HCT116 (cell line): ENCODE data around the gene SPANXN3. TPM values are rescaled to one million over a fixed set of nuclear protein-coding genes. Genes with fewer than 3 reads are reported as not detected.

Experiments
- ATAC-seq: fragments of 200-7000 bp; cut with Tn5 transposase; 2 replicates; pipeline ENCODE4 v1.9.1; 2020; ENCODE audit warnings: mild to moderate bottlenecking, moderate library complexity
- BruUV-seq: library from RNA; stranded (reverse); fragments of 400-500 nt; replicated peaks from 2 replicates; lab custom pipeline; 2021; lab: Mats Ljungman, UMichigan
- CTCF ChIA-PET: fragments of 300-600 bp; sonication (Branson Sonifier 250); formaldehyde crosslinking; loops from one replicate; lab custom pipeline; 2021; ENCODE audit warnings: antibody characterized with exemption; lab: Charles Lee
- POLR2A ChIA-PET: fragments of 300-600, 350-600 bp; sonication (Branson Sonifier 250); formaldehyde crosslinking; loops from one replicate; lab custom pipeline; 2021; ENCODE audit warnings: antibody characterized with exemption; lab: Charles Lee
- RAD21 ChIA-PET, 2 experiments: fragments of 300-600 bp; sonication (Branson Sonifier 250); formaldehyde crosslinking; loops; one replicate each; lab custom pipeline; 2023; ENCODE audit warnings: low total read pairs in 2 of 2; ENCODE audit not compliant: uncharacterized antibody in 2 of 2, unreplicated experiment in 2 of 2, low non-redundant PET in 1 of 2; lab: Charles Lee
- DNase-seq: peaks from one replicate; pipeline ENCODE4 v3.0.0-alpha.2; 2010; ENCODE audit warnings: low read depth, low spot score
- H2AFZ ChIP-seq: fragments of 200-600 bp; shearing (Covaris generic), sonication (generic); 2 replicates; pipeline ENCODE4 v1.6.1; 2017; ENCODE audit warnings: low read depth, mixed run types, mixed read lengths, antibody characterized with exemption, low read length; ENCODE audit not compliant: poor library complexity, severe bottlenecking
- H3K27ac ChIP-seq: 2 replicates; pipeline ENCODE4 v1.5.1; 2012; ENCODE audit warnings: low read depth, low read length
- H3K27me3 ChIP-seq: fragments of 200-600 bp; sonication (generic); 2 replicates; pipeline ENCODE4 v1.6.1; 2016; ENCODE audit warnings: mixed run types, low read length, mixed read lengths; ENCODE audit not compliant: insufficient read depth
- H3K36me3 ChIP-seq, 2 experiments: fragments of 200-500 bp in 1 of 2; fragments of 200-600 bp in 1 of 2; sonication (Bioruptor generic) in 1 of 2; sonication (generic) in 1 of 2; 2 replicates each; pipeline versions ENCODE4 v1.5.1 to v1.6.1; 2014 to 2016; ENCODE audit warnings: low read length in 2 of 2, inconsistent platforms in 1 of 2, mixed read lengths in 1 of 2, mixed run types in 1 of 2; ENCODE audit not compliant: insufficient read depth in 2 of 2, control insufficient read depth in 1 of 2
- H3K4me1 ChIP-seq, 2 experiments: fragments of 200-600 bp in 1 of 2; sonication (generic) in 1 of 2; 2 replicates each; pipeline versions ENCODE4 v1.5.1 to v1.6.1; 2012 to 2017; ENCODE audit warnings: low read length in 2 of 2, inconsistent platforms in 1 of 2, mild to moderate bottlenecking in 1 of 2, mixed read lengths in 1 of 2, mixed run types in 1 of 2, moderate library complexity in 1 of 2; ENCODE audit not compliant: insufficient read depth in 2 of 2, control insufficient read depth in 1 of 2
- H3K4me2 ChIP-seq: fragments of 200-600 bp; sonication (generic); 2 replicates; pipeline ENCODE4 v1.6.1; 2017; ENCODE audit warnings: mixed run types, low read length, mixed read lengths
- H3K4me3 ChIP-seq, 2 experiments: fragments of 200-600 bp in 1 of 2; sonication (generic) in 1 of 2; replicated peaks in 1 of 2; 2 replicates each; pipeline ENCODE4 v1.5.1; 2011 to 2016; ENCODE audit warnings: low read length in 2 of 2, control low read depth in 1 of 2, low read depth in 1 of 2, mild to moderate bottlenecking in 1 of 2, mixed read lengths in 1 of 2, mixed run types in 1 of 2
- H3K79me2 ChIP-seq: fragments of 200-600 bp; sonication (generic); 2 replicates; pipeline ENCODE4 v1.6.1; 2017; ENCODE audit warnings: mild to moderate bottlenecking, mixed run types, low read length, moderate library complexity, mixed read lengths; ENCODE audit not compliant: insufficient read depth
- H3K9ac ChIP-seq: fragments of 200-600 bp; sonication (generic); 2 replicates; pipeline ENCODE4 v1.6.1; 2016; ENCODE audit warnings: low read length, mixed read lengths
- H3K9me2 ChIP-seq: fragments of 200-600 bp; sonication (generic), shearing (Covaris generic); 2 replicates; pipeline ENCODE4 v1.6.1; 2017; ENCODE audit warnings: mixed run types, mild to moderate bottlenecking, moderate library complexity; ENCODE audit not compliant: insufficient read depth
- H3K9me3 ChIP-seq, 2 experiments: fragments of 200-500 bp in 1 of 2; fragments of 200-600 bp in 1 of 2; sonication (Bioruptor generic) in 1 of 2; sonication (generic) in 1 of 2; 2 replicates each; pipeline ENCODE4 v1.6.1; 2014 to 2017; ENCODE audit warnings: low read length in 2 of 2, mixed read lengths in 2 of 2, inconsistent platforms in 1 of 2, low read depth in 1 of 2, mild to moderate bottlenecking in 1 of 2, mixed run types in 1 of 2, moderate library complexity in 1 of 2; ENCODE audit not compliant: control insufficient read depth in 1 of 2, insufficient read depth in 1 of 2
- H4K20me1 ChIP-seq: fragments of 200-600 bp; sonication (generic), shearing (Covaris generic); 2 replicates; pipeline ENCODE4 v1.6.1; 2017; ENCODE audit warnings: mixed run types, mild to moderate bottlenecking, moderate library complexity; ENCODE audit not compliant: insufficient read depth
- CEBPB ChIP-seq: IDR thresholded peaks from 2 replicates; pipeline ENCODE4 v1.6.1; 2012; ENCODE audit warnings: low read depth
- FOSL1 ChIP-seq: IDR thresholded peaks from 2 replicates; pipeline ENCODE4 v1.6.1; 2012; ENCODE audit warnings: low read depth
- POLR2A ChIP-seq: IDR thresholded peaks from 2 replicates; pipeline ENCODE4 v1.7.0; 2011; ENCODE audit warnings: borderline replicate concordance; ENCODE audit not compliant: insufficient read depth, insufficient read length; ENCODE audit errors: extremely low read depth
- POLR2AphosphoS5 ChIP-seq: IDR thresholded peaks from 2 replicates; pipeline ENCODE4 v1.6.1; 2011; ENCODE audit warnings: mild to moderate bottlenecking, low read depth, low read length, moderate library complexity
- SIN3A ChIP-seq: IDR thresholded peaks from 2 replicates; pipeline ENCODE4 v1.6.1; 2012; ENCODE audit warnings: low read depth
- SP1 ChIP-seq: IDR thresholded peaks from 2 replicates; pipeline ENCODE4 v1.6.1; 2012; ENCODE audit warnings: low read depth
- YY1 ChIP-seq: IDR thresholded peaks from 2 replicates; pipeline ENCODE4 v1.6.1; 2011; ENCODE audit warnings: low read length, low read depth, moderate library complexity, mild to moderate bottlenecking; ENCODE audit not compliant: insufficient replicate concordance; ENCODE audit errors: extremely low read depth
- intact Hi-C: fragments of 100-400 bp; cut with micrococcal nuclease; formaldehyde crosslinking; loops from 2 replicates; pipeline ENCODE4 v1.10.0; 2022
- total RNA-seq: library from RNA; stranded (reverse); gene quantifications from one replicate; pipeline ENCODE4 v1.2.1, GENCODE V29; 2021; ENCODE audit not compliant: unreplicated experiment

SPANXN3 gene
- total RNA-seq, 1 experiment from 2014 or later: not detected

DNA sequence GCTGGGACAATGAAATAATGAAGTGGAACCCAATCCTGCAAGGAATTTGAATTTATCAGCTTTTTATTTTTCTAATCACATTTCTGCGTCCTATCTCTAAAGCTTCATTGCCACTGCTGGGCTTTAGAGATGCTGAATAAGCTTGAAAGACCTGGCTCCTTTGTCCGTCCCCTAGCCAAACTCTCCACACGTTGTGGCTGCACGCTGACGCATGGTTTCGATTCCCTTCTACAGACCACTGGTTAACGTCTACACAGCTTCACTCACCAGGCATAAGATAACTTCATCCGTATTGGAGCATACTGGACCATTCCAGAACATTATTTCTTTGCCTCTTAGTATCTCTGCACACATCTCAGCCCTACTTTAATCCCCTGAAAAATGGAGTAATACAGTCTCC is 31.2 kb downstream of the SPANXN3 start:
- no TSS peak for BruUV-seq
- ChIA-PET POLR2A (no interaction called here), RAD21 (no interaction called here), CTCF (no interaction called here)
- Histone ChIP-seq H3K9ac (no peak overlapping the region), H3K4me2 (no peak overlapping the region), H3K27ac (no peak overlapping the region), H2AFZ (no peak overlapping the region), H3K36me3 (no peaks in the 10 kb centered on the region), H3K9me2 (no peaks in the 10 kb centered on the region), H3K4me3 (no peak overlapping the region), H3K27me3 (no peaks in the 10 kb centered on the region), H3K9me3 (no peaks in the 10 kb centered on the region), H3K4me1 (no peaks in the 10 kb centered on the region), H4K20me1 (no peaks in the 10 kb centered on the region), H3K79me2 (no peaks in the 10 kb centered on the region)
- no peak for TF ChIP-seq POLR2AphosphoS5
- TF ChIP-seq SP1: no peak
- TF ChIP-seq POLR2A: no peak
- DNase-seq (no peak), ATAC-seq (no peak)
- intact Hi-C loops: no loop called here

DNA sequence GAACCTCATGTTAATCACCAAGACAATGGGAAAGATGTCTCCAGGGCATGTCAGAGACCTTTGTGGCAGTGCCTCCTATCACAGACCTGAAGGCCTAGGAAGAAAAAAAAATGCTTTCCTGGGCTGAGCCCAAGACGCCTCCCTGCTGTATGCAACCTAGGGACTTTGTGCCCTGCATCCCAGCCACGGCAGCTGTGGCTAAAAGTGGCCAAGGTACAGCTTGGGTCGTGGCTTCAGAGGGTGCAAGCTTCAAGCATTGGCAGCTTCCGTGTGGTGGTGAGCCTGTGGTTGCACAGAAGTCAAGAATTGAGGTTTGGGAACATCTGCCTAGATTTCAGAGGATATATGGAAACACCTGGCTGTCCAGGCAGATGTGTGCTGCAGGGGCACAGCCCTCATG is 40.5 kb downstream of the SPANXN3 start:
- ChIA-PET CTCF (no interaction called here), POLR2A (no interaction called here), RAD21 (no interaction called here)
- no peak for ATAC-seq
- Histone ChIP-seq H3K9ac (no peak overlapping the region), H4K20me1 (no peaks in the 10 kb centered on the region), H3K36me3 (no peaks in the 10 kb centered on the region), H3K9me3 (no peaks in the 10 kb centered on the region), H3K4me3 (no peak overlapping the region), H3K9me2 (no peaks in the 10 kb centered on the region), H3K27me3 (no peaks in the 10 kb centered on the region), H2AFZ (no peak overlapping the region), H3K4me2 (no peak overlapping the region), H3K79me2 (no peaks in the 10 kb centered on the region), H3K4me1 (no peaks in the 10 kb centered on the region), H3K27ac (no peak overlapping the region)
- intact Hi-C loops: no loop called here
- TF ChIP-seq FOSL1: no peak
- TF ChIP-seq POLR2A: no peak
- no peak for TF ChIP-seq SIN3A
- no peak for TF ChIP-seq CEBPB
- TF ChIP-seq YY1: no peak
- TF ChIP-seq SP1: no peak
- DNase-seq: no peak
- BruUV-seq: no TSS peak
